Smooth muscle cell (in vitro differentiated cells): Measurements from ENCODE around the gene LRP2. TPM values are rescaled to one million over a fixed set of nuclear protein-coding genes. Genes with fewer than 3 reads are reported as not detected.

ENCODE experiments used
- DNase-seq: peaks from one replicate; lab custom pipeline; 2025; ENCODE audit not compliant: unreplicated experiment; lab: John Stamatoyannopoulos, UW
- H2AFZ ChIP-seq: fragments of 200-600 bp; sonication (generic); 2 replicates; pipeline ENCODE4 v1.6.0; 2016; ENCODE audit warnings: antibody characterized with exemption, low read depth, mild to moderate bottlenecking
- H3F3A ChIP-seq: fragments of 200-600 bp; sonication (generic); 2 replicates; pipeline ENCODE4 v1.6.0; 2017; ENCODE audit warnings: antibody characterized with exemption, low read depth
- H3K27ac ChIP-seq: fragments of 200-600 bp; sonication (generic); 2 replicates; pipeline ENCODE4 v1.5.1; 2016; ENCODE audit warnings: low read depth, mild to moderate bottlenecking
- H3K27me3 ChIP-seq: fragments of 200-600 bp; sonication (generic); 2 replicates; pipeline ENCODE4 v1.6.1; 2016; ENCODE audit warnings: low read depth, mild to moderate bottlenecking
- H3K36me3 ChIP-seq: fragments of 200-600 bp; sonication (generic); 2 replicates; pipeline ENCODE4 v1.5.1; 2016; ENCODE audit warnings: low read depth
- H3K4me1 ChIP-seq: fragments of 200-600 bp; sonication (generic); 2 replicates; pipeline ENCODE4 v1.5.1; 2016; ENCODE audit warnings: low read depth
- H3K4me2 ChIP-seq: fragments of 200-600 bp; sonication (generic); 2 replicates; pipeline ENCODE4 v1.6.0; 2016; ENCODE audit warnings: mild to moderate bottlenecking
- H3K4me3 ChIP-seq: fragments of 200-600 bp; sonication (generic); 2 replicates; pipeline ENCODE4 v1.5.1; 2016; ENCODE audit warnings: mild to moderate bottlenecking
- H3K79me2 ChIP-seq: fragments of 200-600 bp; sonication (generic); 2 replicates; pipeline ENCODE4 v1.6.0; 2016; ENCODE audit warnings: low read depth, mild to moderate bottlenecking
- H3K9ac ChIP-seq: fragments of 200-600 bp; sonication (generic); 2 replicates; pipeline ENCODE4 v1.6.0; 2016; ENCODE audit warnings: low read depth
- H3K9me3 ChIP-seq: fragments of 200-600 bp; sonication (generic); replicated peaks from 2 replicates; pipeline ENCODE4 v1.5.1; 2016; ENCODE audit warnings: low read depth
- H4K20me1 ChIP-seq: fragments of 200-600 bp; sonication (generic); 2 replicates; pipeline ENCODE4 v1.6.0; 2016; ENCODE audit warnings: low read depth
- CTCF ChIP-seq: fragments of 200-600 bp; sonication (generic); IDR thresholded peaks from 2 replicates; pipeline ENCODE4 v1.5.1; 2017; ENCODE audit warnings: borderline replicate concordance, mild to moderate bottlenecking, antibody characterized with exemption; ENCODE audit not compliant: insufficient read depth, poor library complexity, severe bottlenecking
- WGBS: methylation state at CpG from one replicate; pipeline ENCODE4 v1.1.7; 2016; ENCODE audit warnings: low lambda C conversion rate; 5-methylcytosine and 5-hydroxymethylcytosine counted together
- polyA plus RNA-seq: library from polyadenylated mRNA; unstranded; fragments of >200 nt; fragmentation: Nextera tagmentation; extraction: Ambion mirVana; gene quantifications from 2 replicates; pipeline ENCODE4 v1.2.1, GENCODE V29; 2016
- total RNA-seq: library from RNA; depleted of rRNA; stranded (reverse); fragments of >200 nt; gene quantifications from 2 replicates; pipeline ENCODE4 v1.2.3, GENCODE V29; 2014

LRP2 gene
- total and polyA plus RNA-seq, 2 experiments from 2014 or later: 2.7 TPM; not detected in 1

- WGBS: 89% methylated on average over 7 of the region's 7 CpGs
- Histone ChIP-seq H2AFZ (no peak overlapping the region), H3K9ac (no peak overlapping the region), H3K4me1 (peaks cover 18% of the 10 kb centered on the region), H3K36me3 (no peaks in the 10 kb centered on the region), H3K27me3 (peaks cover 21% of the 10 kb centered on the region), H4K20me1 (no peaks in the 10 kb centered on the region), H3F3A (no peaks in the 10 kb centered on the region), H3K79me2 (no peaks in the 10 kb centered on the region), H3K4me3 (no peak overlapping the region), H3K27ac (no peak overlapping the region), H3K9me3 (no peaks in the 10 kb centered on the region), H3K4me2 (no peak overlapping the region)
- no peak for DNase-seq
- TF ChIP-seq CTCF: no peak
These were observed 16.6 kb downstream of the LRP2 start for GRCh38 chr2:169345486-169346437.

- Histone ChIP-seq H2AFZ (no peak overlapping the region), H3K4me2 (no peak overlapping the region), H4K20me1 (no peaks in the 10 kb centered on the region), H3K4me3 (no peak overlapping the region), H3K4me1 (peaks cover 18% of the 10 kb centered on the region), H3K9me3 (no peaks in the 10 kb centered on the region), H3K79me2 (no peaks in the 10 kb centered on the region), H3K27me3 (peaks cover 27% of the 10 kb centered on the region), H3K36me3 (no peaks in the 10 kb centered on the region), H3K27ac (no peak overlapping the region), H3K9ac (no peak overlapping the region), H3F3A (no peaks in the 10 kb centered on the region)
- TF ChIP-seq CTCF: no peak
- DNase-seq: no peak
- 84% methylated on average over 5 of the region's 5 CpGs for WGBS
These were observed 17.4 kb downstream of the LRP2 start for GRCh38 chr2:169344736-169345485.

GRCh38 chr2:169343202-169343601 is 19.1 kb downstream of the LRP2 start:
- peaks cover 41% of the 10 kb centered on the region for H3K27me3 ChIP-seq
- DNase-seq: no peak
- H3F3A ChIP-seq: no peaks in the 10 kb centered on the region
- no peak overlapping the region for H3K4me2 ChIP-seq
- no peaks in the 10 kb centered on the region for H3K36me3 ChIP-seq
- peaks cover 16% of the 10 kb centered on the region for H3K4me1 ChIP-seq
- no peak overlapping the region for H3K9ac ChIP-seq
- TF ChIP-seq CTCF: no peak
- no peak overlapping the region for H3K27ac ChIP-seq
- H4K20me1 ChIP-seq: no peaks in the 10 kb centered on the region
- no peaks in the 10 kb centered on the region for H3K79me2 ChIP-seq
- H2AFZ ChIP-seq: no peak overlapping the region
- H3K4me3 ChIP-seq: no peak overlapping the region
- H3K9me3 ChIP-seq: no peaks in the 10 kb centered on the region
